GM12801 (cell line): ENCODE measurements around the gene CPXM2.

Experiments used
- CTCF ChIP-seq: IDR thresholded peaks from one replicate; pipeline ENCODE4 v1.5.1; 2011; ENCODE audit warnings: control low read depth; ENCODE audit not compliant: insufficient read length; ENCODE audit errors: extremely low read depth

The CPXM2 gene

GRCh38 chr10:123890226-123890625, 1.4 kb downstream of the CPXM2 start:
- TF ChIP-seq CTCF: no peak

GRCh38 chr10:123889821-123890220, 1.8 kb downstream of the CPXM2 start:
- no peak for TF ChIP-seq CTCF

GRCh38 chr10:123888751-123889150, 2.9 kb downstream of the CPXM2 start:
- no peak for TF ChIP-seq CTCF

GRCh38 chr10:123888256-123888655, 3.4 kb downstream of the CPXM2 start:
- TF ChIP-seq CTCF: no peak

GRCh38 chr10:123886292-123886691, 5.3 kb downstream of the CPXM2 start:
- no peak for TF ChIP-seq CTCF

- no peak for TF ChIP-seq CTCF
Measured at GRCh38 chr10:123885406-123886170, 6.0 kb downstream of the CPXM2 start.

GRCh38 chr10:123884907-123885381, 6.7 kb downstream of the CPXM2 start:
- TF ChIP-seq CTCF: no peak
